GM21526 (cell line): ENCODE measurements around the gene RASSF7.
"Not testable (repeated sequence)": the region's sequence is repeated elsewhere in the genome, so short reads cannot be mapped to it uniquely, and the experiment has no call there.

ENCODE experiments used
- ATAC-seq: cut with Tn5 transposase; IDR thresholded peaks from one replicate; pipeline ENCODE4 v1.9.1; 2021; ENCODE audit warnings: moderate library complexity; ENCODE audit not compliant: unreplicated experiment, low FRiP score

The RASSF7 gene, protein sequence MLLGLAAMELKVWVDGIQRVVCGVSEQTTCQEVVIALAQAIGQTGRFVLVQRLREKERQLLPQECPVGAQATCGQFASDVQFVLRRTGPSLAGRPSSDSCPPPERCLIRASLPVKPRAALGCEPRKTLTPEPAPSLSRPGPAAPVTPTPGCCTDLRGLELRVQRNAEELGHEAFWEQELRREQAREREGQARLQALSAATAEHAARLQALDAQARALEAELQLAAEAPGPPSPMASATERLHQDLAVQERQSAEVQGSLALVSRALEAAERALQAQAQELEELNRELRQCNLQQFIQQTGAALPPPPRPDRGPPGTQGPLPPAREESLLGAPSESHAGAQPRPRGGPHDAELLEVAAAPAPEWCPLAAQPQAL

DNA sequence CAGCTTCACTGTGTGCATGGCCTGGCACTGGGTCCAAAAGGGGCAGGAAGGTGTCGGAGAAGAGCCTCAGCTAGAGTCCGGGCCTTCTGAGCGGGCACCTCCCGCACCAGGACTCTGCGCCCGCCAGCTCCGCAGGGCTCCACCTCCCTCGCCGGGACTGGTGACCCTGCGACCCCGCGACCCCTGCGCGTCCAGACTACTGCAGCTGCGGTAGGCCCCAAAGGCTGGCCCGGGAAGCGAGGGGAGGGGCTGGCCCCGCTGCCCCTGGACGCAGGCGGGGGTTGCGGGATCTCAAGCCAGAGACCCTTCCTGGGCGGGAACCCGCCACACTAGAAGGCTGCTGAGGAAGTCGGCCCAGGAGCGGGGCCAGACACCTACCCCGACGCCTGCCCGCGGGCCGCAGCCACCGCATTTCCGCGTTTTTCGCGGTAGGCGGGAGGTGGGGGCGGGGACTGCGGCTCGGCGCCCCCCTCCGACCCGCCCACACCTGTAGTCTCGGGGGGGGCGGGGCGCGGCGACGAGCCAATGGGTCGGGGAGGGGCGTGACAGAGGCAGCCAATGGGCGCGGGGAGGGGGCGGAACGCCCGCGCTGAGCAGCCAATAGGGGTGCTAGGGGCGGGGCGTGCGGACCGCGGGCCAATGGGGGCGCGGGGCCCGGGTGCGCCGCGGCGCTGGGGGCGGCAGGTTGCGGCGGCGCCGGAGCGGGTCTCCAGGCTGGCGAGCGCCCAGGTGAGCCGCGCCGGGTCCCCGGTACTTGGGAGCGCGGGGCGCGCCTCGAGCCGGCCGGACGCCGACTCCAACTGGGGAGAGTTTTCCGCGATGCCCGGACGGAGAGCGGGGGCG is at the start of gene RASSF7, which contains the start of gene LMNTD2:
RASSF7 (plus strand) TSS at position 666 of the 843 bp plus-strand sequence. CDS start 799 bp downstream, outside the sequence.
LMNTD2 (minus strand) TSS at position 434 of the 843 bp plus-strand sequence; CDS start at position 412, 22 bp downstream.
- ATAC-seq = peak; percentile 56

DNA sequence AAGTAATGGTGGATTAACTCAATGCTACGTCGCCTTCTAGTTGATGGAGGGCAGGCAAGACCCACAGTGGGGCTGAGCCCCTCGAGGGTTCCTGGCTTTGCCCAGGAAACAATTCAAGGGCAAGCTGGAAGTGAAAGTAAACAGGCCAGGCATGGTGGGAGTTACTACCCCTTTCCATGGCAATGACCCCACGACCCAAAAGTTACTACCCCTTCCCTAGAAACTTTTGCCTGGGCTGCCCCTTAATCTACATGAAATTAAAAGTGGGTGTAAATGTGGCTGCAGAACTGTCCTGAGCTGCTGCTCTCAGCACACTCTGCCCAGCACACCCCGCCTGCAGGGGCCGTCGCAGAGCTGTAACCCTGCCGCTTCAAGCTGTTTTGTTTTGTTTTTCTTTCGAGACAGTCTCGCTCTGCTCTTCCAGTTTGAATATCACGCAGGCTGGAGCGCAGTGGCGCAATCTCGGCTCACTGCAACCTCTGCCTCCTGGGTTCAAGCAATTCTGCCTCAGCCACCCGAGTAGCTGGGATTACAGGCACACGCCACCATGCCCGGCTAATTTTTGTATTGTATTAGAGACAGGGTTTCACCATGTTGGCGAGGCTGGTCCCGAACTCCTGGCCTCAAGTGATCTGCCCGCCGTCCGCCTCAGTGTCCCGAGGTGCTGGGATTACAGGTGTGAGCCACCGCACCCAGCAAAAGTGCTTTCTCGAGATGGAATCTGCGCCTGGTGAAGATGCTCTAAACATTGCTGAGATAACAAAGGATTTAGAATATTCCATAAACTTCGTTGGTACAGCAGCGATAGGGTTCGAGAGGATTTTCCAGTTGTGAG is 47.8 kb upstream of the RASSF7 start:
- ATAC-seq = no peak

DNA sequence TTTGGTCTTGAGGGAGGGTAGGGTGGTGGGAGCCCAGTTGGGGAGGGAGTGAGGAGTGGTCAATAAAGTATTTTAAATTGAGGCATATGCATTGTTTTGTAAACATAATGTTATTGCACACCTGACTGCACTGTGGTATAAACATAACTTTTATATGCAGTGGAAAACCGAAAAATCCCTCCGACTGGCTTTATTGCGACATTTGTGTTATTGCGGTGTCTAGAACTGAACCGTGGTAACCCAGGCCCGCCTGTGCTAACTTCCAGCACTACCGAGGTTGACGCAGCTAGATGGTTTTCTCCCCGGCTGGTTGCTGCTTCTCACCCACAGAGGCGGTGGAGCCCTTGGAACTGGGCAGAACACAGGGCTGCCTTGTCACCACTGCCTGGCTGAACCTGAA is 46.2 kb upstream of the RASSF7 start:
- no peak for ATAC-seq

DNA sequence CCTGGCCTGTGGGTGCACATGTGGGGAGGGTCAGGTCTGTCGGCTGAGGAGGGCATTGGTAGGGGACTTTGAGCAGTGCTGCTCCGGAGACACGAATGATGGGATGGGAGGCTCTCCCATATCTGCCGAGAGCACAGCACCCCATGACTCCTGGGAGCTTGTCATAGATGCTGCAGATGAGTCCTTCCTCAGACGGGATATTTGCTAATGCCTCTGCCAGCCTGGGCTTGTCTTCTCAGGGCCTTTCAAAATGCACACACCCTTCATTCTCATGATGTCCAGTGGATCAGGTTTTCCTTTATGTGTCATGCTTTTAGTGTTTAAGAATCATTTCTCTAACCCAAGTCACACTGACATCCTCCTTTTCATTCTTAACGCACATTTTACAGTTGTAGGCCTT is 45.6 kb upstream of the RASSF7 start:
- ATAC-seq = no peak

DNA sequence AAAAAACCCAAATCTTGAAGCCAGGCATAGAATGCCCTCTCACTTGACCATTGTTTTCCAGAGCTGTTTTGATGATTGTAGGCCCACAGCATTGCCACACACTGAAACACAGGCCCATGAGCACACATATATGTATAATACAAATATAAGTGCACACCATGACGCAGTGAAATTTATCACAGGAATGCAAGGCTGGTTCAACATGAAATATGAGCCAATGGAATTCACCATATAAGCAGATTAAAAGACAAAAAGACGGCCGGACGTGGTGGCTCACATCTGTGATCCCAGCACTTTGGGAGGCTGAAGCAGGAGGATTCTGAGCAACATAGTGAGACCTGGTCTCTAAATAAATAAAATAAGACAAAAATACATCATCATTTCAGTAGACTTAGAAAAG is 44.4 kb upstream of the RASSF7 start:
- no peak for ATAC-seq

DNA sequence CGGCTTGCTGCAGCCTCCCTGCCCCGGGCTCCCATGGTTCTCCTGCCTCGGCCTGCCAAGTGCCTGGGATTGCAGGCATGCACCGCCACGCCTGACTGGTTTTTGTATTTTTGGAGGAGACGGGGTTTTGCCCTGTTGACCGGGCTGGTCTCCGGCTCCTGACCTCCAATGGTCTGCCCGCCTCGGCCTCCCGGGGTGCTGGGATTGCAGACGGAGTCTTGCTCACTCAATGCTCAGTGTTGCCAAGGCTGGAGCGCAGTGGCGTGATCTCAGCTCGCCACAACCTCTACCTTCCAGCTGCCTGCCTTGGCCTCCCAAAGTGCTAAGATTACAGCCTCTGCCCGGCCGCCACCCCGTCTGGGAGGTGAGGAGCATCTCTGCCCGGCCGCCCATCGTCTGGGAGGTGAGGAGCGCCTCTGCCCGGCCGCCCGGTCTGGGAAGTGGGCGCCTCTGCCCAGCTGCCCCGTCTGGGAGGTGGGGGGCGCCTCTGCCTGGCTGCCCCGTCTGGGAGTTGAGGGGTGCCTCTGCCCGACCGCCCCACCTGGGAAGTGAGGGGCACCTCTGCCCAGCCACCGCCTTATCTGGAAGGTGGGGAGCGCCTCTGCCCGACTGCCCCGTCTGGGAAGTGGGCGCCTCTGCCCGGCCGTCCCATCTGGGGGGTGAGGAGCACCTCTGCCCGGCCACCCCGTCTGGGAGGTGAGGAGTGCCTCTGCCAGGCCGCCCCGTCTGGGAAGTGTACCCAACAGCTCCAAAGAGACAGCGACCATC is 43.7 kb upstream of the RASSF7 start:
- not testable (repeated sequence) for ATAC-seq

DNA sequence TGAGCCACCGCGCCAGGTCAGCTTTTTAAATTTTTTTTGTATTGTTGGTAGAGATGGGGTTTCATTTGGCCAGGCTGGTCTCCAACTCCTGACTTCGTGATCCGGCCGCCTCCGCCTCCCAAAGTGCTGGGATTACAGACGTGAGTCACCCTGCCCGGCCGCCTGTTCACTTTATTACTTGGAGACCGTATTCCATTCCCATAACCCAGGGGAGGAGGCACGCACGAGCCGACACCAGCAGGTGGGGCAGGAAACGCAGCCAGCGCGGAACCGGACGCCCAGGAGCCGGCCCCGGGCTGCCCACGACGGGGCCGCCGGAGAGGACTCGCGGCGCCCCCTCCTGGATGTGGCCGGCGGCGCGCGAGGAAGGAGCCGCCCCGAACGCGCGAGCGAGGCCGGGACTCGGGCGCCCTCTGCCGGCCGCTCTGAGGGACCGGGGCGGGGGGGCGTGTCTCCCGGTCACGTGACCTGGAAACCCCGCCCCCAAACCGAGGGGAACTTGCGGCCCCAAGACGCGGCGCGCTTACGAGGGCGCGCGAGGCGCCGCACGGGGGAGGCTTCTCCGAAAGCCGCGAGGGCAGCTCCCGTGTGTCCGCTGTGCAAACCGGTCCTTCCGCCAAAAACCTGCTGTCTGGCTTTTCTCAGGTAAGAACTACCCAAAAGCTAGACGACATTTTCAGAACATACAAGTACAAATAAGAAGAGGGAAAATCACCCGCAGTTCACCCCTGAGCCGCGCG is 42.1 kb upstream of the RASSF7 start:
- peak; percentile 59 for ATAC-seq

DNA sequence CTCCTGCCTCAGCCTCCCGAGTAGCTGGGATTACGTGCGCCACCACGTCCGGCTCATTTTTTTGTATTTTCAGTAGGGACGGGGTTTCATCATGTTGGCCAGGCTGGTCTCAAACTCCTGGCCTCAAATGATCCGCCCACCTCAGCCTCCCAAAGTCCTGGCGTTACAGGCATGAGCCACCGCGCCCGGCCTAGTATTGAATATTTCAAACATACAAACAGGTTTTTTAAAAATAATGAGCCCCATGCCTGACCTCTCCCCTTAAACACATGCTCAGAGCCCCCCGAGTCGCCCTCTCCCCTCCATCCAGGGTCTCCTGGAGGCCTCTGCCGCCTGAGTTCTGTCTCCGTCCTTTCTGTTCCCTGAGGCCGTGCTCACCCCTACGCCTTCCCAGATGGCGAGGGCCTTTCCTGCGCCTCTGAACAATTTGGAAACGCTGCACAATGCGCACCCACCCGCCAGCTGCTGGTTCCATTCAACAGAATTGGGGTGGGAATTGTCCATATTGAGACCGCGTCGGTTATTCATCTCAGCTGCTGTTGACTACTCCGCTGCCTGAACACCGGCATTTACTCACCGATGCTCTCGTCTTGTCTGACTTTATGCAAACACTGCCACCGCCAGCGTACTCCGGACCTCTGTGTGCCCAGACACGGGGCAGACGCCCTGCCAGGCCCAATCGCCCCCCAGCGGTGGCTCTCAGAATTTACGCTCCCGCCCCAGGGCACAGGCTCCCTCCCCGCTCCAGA is 40.2 kb upstream of the RASSF7 start:
- ATAC-seq = no peak

DNA sequence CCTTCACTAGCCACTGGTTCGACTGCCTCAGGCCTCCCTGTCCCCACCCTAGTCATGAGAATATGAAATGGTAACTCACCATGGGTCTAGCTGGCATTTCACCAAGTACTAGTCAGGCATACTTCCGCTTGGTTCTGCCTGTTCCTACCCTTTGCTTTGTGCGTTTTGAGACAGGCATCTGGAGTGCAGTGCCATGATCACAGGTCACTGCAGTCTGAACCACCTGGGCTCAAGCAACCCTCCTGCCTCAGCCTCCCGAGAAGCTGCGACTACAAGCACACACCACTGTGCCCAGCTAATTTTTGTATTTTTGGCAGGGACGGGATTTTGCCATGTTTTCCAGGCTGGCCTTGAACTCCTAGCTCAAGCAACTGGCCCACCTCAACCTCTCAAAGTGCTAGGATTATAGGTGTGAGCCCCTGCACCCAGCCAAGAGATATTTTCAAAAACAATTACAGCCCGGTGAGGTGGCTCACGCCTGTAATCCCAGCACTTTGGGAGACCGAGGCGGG is 39.5 kb upstream of the RASSF7 start:
- ATAC-seq = no peak

DNA sequence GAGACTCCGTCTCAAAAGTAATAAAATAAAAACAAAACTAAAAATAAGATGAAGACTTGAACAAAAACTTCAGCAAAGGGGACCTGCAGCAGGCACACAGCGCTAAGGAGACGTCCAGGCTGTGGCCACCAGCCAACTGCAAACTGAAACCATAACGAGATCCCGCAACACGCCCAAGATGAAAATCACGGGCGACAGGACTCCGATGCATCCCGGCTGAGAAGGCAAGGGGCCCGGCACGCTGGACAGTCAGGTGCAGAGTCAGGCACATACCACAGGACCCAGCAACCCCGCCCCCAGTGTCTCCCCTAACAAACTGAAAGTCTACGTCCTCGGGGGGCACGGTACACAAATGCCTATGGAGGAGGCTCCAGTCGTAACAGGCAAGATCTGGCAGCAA is 34.6 kb upstream of the RASSF7 start:
- no peak for ATAC-seq

DNA sequence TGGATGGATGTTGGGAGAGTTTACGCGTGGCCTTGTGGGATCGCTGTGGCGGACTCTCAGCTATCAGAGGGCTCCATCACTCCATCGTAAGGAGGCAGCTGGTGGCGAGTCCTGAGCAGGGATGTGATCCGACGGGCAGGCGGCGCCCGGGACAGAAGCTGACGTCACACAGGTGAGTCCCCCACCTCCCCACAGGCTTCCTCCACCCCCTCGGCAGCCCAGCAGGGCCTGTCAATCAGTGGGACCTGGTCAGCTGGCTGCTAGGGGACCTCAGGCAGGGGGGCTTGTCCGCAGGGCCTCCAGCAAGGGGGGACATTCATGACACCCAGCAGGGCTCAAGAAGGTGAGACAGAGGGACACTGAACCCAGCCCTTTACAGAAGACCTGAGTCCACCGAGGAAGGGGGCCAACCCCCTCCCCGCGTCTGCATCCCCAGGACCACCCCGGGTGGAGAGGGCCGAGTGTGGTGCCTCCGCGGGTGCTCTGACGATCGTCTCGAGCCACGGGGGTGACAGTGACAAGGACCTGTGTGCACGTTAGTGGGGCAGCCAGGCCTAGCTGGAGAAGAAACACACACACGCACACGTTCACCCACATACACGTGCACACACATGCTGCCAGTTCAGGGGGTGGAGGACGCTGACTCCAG is 32.5 kb upstream of the RASSF7 start:
- no peak for ATAC-seq

DNA sequence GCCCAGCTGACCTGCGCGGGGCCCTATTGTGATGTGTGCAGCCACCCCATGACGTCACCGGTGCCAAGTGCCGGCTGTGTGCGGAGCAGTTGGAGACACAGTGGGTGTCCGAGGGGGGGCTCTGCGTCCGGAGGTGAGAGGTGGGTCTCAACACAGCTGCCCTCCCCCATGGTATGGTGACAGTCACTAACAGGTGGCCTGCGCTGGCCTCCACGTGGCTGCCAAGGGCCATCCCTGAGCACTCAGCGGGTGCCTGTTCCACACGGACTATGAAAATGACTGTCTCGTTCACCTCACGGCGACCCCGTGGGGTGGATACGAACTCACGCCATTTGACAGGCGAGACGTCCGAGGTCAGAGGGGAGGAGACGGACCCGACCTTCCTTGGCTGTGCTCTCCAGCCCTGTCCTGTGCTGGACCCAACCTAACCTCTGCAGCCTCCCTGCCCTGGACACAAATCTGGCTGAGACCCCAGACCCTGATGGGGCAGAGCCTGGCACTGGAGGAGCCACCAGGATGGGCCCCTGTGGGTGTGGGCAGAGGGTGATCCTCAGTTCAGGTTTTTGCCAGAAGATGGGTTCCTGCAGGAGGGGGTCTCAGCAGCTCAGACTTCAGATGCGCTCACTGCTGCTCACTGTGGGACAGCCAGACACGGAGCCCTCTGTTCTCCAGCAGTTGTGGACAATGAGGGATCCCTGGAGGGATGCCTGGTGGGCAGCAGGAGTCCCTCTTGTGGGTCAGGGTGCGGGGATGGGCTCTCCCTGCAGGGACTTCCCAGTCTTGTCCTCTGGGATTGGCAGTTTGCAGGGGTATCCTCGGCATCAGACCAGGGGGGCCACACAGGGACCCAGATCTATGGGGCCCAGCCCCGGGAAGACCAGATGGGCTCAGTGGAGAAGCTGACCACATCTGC is 31.7 kb upstream of the RASSF7 start:
- no peak for ATAC-seq

DNA sequence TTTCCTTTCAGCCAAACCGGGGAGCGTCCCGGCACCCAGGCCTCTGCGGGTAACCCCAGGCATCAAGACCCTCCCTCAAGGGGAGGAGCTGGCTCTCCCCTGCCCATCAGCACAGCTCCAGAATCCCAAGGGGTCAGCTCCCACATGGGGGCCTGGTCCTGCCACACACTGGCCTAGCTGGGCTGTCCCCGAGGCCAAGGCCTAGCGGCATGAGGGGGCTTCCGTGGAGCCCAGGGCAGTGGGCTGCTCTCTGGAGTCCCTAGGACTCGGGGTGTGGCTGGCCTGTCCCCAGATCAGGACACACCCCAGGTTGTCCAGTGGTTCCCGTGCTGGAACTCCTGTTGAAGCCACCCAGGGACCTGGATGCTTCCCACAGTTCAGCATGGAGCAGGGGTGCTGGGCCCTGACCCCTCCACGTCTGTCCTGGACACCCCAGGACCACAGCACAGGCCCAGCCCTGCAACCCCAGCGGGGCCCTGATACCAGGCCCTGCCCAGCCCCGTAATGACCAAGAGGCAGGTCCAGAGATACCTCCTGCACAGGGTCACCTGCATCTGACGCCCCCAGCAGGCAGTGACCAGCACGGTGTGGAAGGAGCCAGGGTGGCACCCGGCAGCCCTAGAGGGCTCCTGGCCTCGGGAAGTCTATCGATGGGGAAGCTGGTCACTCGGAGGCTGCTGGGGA is 30.9 kb upstream of the RASSF7 start:
- ATAC-seq = no peak

DNA sequence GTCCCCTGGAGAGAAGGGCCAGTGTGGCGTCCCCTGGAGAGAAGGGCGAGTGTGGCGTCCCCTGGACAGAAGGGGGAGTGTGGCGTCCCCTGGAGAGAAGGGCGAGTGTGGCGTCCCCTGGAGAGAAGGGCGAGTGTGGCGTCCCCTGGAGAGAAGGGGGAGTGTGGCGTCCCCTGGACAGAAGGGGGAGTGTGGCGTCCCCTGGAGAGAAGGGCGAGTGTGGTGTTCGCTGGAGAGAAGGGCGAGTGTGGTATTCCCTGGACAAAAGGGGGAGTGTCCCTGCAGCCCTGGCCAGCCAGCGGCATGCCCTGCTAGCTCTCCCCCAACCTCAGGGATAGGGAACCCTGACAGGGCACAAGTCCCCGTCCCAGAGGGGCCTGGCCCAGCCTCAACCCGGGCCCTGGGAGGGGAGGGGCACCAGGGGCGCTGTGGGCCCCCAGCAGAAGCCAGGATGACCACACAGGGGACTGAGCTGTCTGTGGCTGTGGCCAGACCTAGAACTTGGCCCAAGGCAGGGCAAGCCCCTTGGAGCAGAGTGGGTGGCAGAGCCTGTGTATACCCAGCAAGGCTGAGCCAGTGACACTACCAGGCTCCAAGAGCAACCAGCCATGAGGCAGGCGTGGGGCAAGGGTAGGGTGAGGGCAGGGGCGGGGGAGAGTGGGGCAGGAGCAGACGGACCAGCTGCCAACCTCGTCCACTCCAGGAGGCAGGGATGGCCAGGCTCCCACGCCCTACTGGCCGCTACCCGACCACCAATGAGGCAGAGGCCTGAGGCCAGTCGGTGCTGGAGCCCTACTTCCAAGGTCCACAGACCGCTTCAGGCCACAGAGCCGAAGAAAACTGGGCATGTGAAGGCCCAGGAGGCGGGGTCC is 29.6 kb upstream of the RASSF7 start:
- no peak for ATAC-seq

DNA sequence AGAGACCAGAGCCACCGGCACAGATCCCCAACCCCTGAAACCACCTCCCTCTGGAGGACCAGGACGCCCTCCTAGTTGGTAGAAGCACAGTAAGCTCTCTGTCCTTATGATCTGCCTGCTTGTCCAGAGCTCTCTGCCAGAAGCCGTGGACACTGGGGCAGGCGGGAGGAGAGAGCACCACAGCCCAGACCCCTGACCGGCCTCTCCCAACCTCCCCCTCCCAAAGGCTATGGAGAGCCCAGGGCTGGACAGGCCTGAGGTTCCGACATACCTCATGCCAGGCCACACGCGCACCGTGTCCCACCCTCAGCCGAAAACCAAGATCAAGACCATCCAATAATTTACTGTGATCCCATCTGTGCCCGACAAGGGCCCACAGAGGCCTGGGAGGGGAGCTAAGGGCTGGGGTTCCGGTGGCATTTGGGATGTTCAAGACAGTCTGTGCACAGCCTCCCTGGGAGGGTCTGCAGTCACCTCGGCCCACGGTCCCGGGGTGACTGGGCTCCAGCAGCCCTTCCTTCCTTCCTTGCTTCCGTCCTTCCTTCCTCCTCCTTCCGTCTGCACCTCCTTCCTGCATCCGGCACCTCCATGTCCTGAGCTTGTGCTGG is 28.7 kb upstream of the RASSF7 start:
- no peak for ATAC-seq
